ENCODE data around the gene CPE.
"Not testable (repeated sequence)": the region's sequence is repeated elsewhere in the genome, so short reads cannot be mapped to it uniquely, and the experiment has no call there.

The CPE gene
- 1.3 to 15.8 (median 4.2) reads per million in 18 experiments for total RNA-seq

DNA sequence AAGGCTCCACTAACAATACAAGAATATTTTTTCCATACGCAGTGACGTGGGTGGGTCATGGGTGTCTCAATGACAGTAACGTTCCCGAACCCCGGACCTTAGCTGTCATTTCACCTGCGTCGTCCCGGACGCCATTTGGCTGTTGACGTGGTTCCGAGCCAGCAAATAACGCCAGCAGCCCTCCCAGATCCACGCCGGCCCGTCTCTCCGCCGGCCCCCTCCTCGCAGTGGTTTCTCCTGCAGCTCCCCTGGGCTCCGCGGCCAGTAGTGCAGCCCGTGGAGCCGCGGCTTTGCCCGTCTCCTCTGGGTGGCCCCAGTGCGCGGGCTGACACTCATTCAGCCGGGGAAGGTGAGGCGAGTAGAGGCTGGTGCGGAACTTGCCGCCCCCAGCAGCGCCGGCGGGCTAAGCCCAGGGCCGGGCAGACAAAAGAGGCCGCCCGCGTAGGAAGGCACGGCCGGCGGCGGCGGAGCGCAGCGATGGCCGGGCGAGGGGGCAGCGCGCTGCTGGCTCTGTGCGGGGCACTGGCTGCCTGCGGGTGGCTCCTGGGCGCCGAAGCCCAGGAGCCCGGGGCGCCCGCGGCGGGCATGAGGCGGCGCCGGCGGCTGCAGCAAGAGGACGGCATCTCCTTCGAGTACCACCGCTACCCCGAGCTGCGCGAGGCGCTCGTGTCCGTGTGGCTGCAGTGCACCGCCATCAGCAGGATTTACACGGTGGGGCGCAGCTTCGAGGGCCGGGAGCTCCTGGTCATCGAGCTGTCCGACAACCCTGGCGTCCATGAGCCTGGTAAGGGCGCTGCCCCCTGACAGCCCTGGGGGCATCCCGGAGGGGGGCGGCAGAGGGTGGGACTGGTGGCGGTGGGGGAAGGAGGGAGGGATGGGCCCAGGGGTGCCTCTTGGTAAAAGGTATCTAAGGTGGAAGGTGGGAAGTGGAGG, at the start of gene CPE:
Gene CPE, plus strand, starts transcription at position 264 of the 933 bp plus-strand sequence. Its CDS starts 214 bp downstream, at position 478.
- DNase-seq = peak; percentile 66 to 77

- no peak for DNase-seq
These were observed 48.7 kb upstream of the CPE start for GRCh38 chr4:165330071-165330470.

DNA sequence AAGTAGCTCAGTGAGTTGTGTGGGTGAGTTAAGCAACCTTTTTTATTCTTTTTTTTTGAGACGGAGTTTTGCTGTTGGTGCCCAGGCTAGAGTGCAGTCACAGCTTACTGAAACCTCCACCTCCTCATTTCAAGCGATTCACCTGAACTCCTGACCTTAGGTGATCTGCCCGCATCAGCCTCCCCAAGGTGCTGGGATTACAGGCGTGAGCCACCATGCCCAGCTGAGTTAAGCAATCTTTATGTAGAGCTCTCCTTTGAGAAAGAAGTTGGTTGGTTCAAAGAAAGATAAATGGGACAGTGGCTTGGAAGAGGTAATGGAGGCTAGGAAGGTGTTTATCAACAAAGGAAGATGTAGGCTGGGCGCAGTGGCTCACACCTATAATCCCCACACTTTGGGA, 48.1 kb upstream of the CPE start:
- no peak for DNase-seq

- no peak for DNase-seq
These were observed 47.4 kb upstream of the CPE start for GRCh38 chr4:165331359-165331758.

DNA sequence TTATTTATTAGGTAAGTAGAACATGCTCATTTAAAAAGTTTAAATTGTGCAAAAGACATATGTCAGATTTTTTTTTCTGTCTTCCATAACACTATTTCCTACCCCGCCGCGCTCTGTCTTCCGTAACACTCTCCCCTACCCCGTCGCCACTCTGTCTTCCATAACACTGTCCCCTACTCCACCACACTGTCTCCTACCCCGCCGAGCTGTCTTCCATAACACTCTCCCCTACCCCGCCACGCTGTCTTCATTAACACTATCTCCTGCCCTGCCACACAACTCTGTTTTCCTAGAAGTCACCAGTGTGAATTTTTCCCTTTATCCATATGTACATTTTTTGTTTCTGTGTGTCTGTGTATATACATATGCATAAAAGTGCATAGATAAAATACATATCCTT, 47.0 kb upstream of the CPE start:
- no peak for DNase-seq

GRCh38 chr4:165332502-165332901, 46.3 kb upstream of the CPE start:
- DNase-seq = no peak

GRCh38 chr4:165335163-165335703, 43.6 kb upstream of the CPE start:
- no peak for DNase-seq

DNA sequence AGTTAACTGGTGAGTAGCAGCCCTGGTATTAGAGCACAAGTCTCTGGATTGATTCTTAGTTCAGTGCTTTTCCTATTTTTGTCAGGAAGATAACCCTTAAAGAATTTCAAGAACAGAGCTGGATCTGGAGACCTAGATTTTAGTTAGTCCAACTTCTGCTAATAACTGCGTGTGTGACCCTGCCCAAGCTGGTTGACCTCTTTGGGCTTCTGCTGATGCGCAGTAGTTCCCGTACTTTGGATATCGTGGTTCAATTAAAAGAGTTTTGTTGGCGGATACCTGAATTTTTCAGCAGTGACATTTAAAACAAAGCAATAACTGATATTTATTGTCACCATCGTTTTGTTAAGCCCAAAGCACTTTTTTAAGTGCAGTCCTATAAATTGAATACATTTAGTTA, 42.1 kb upstream of the CPE start:
- no peak for DNase-seq

GRCh38 chr4:165342340-165342739, 36.5 kb upstream of the CPE start:
- not testable (repeated sequence) for DNase-seq

DNA sequence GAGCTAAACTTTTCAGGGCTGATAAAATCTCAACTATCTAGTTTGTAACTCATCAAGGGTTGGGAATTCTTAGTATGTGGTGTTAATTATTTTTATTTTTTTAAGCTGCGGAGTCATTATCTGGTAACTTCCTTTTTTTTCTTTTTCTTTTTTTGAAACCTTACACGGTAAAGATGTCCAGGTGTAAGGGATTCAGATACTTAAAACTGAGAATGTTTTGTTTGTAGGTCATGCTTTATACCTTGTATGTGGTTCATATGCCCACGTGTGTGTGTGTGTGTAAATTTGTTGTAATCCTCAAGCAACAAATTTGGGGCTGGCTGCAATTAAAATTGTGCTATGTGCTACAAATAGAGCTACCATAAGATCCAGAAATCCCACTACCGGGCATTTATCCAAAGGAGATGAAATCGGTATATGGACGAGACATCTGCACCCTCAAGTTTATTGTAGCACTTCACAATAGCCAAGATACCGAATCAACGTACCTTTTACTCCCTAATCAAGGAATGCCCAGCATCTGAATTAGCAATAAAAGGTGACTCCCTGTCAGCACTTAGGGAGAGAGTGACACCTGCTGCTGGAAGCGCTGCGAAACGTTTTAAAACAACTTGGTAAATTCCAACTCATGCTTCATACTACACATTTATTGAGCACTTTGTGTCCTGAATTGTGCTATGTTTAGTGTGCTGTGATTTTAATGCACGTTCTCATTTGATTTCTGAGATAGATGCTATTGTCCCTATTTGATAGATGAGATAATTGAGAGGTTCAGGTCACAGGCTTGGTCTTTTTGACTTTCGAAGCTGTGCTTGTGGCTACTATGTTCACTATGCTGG, 35.2 kb upstream of the CPE start:
- no peak for DNase-seq

GRCh38 chr4:165345666-165346417, 33.0 kb upstream of the CPE start:
- DNase-seq = no peak

DNA sequence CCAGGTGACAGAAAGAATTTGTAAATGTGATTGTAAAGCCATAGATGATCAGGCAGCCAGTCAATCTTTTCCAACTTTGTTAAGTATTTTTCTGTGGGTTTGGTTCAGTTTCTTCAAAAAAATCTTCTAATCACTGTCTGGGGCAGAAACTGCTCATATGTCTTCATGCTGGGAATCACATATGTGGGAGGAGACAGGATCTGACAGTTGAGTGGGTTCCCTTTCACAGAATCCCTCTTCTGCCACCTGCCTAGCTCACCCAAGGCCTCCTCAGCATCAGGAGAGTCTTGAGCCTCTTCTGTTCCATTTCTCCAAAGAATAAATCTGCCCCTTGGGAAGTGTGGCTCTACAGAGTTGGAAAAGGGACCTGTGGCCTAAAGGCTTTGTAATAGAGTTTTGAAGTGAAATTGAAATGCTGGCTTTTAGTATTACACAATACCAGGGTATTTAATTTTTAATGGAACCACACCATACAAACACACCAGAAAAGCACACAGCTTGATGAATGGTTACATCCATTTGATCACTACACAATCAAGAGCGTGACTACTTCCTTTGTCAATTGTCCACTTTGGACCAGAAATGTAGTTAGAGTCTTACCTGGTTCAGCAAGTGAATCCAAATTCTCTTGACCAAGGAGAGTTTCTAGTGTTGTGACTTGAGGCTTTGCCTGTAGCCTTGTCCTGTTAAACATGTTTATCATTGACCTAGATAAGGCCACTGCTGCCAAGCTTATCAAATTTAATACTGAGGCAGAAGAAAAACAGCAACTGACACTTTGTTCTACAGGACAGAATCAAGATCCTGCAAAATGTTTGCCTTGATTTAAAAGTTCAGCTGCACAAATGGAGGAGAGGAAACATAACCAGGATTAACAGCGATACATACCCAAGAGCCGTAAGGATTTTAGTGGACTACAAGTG, 30.9 kb upstream of the CPE start:
- no peak for DNase-seq

DNA sequence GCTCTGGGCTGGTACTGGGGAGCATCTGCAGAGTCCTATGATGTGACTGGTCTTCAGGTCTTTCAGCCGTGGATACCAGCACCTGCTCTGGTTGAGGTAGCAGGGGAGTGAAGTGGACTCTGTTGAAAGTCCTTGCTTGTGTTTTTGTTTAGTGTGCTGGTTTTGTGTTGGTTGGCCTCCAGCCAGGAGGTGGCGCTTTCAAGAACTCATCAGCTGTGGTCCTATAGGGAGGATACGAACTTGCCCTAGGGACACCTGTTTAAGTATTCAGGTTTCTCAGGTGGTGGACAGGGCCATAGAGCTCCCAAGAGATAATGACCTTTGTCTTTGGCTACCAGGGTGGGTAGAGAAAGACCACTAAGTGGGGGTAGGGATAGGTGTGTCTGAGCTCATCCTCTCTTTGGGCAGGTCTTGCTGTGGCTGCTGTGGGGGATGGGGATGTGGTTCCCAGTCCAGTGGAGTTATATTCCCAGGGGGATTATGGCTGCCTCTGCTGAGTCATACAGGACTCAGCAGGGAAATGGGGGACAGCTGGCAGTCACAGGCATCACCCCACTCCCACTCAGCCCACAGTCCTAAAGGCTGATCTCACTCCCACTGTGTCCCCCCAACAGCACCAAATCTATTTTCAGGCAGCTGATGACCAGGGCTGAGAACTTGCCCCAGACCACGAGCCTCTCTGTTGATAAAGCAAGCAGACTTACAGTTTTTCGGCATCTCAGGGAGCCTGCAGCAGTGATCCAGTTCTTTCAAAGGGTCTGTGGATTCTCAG, 27.3 kb upstream of the CPE start:
- DNase-seq = peak in 1 of 2 donors; percentile 30

DNA sequence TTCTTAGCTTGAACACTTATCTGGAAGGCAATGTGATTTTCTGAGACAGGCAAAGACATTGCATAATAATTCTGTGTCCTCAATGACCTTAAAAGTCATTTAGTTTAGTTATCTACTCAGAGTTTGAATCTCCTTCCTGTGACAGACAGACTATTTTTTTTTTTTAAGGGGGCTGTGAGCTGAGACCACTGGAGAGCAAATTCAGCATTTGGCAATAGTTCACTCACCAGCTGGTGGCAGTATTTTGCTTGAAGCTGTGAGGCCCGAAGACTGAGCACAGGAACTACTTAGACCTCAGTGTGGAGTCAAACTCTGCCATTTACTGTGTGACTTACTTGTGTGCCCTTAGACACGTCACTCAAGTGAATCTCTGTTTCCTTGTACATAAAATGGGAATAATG, 22.9 kb upstream of the CPE start:
- peak; percentile 39 to 64 for DNase-seq

- peak; percentile 62 to 82 for DNase-seq
These were observed 19.3 kb upstream of the CPE start for GRCh38 chr4:165359506-165359905.

DNA sequence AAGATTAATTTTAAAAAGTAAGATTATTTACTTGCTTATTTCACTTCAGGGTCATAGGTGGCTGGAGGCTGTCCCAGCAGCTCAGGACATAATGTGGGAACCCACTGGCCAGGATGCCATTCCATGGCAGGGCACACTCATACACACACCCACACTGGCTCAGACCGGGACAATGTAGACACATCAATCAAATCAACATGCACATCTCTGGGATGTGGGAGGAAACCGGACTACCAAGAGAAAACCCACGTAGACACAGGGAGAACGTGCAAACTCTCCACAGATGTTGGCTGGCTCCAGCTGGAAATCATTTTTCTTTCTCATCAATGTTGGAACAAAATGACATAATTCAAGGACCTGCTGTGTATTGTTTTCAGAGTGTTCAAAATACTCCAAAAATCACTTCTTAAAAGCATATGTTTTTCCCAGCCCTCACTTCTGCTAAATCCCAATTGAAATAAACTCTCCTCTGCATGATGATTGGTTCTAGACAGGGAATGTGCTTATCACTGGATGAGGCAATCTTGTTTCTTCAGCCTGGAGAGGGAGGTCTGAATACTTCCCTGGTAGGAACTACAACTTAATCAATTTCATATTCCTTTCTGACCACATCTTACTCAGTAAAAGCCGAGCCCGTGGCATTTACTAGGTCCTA, 18.6 kb upstream of the CPE start:
- peak in 1 of 2 donors; percentile 37 for DNase-seq

DNA sequence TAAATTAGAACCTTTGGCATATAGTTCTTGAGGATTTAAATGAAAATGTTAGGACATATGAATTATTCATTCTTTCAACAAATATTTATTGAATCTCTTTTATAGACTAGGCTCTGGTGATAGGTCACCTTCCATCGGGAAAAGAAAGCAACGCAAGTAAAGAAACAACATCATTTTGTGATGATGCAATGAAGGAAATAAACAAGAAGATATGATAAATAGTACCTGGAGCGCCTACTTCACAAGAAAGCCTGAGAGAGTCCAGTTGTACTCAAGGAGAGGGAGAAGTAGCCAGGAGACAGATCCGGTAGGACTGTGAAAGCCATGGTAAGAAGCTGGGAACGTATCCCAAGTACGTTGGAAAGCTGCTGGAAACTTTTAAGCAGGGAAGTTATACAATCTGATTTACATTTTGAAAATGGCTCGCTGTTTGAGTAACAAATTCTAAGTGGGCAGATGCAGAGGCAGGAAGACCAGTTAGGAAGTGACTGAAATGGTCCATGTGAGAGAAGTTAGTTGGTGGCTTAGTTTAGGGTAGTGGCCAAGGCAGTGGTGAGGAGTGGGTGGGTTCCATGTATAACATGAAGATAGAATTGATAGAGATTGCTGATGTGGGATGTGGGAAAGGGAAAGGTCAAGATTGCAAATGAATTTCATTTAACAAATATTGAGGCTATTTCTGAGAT, 17.7 kb upstream of the CPE start:
- peak; percentile 82 to 90 for DNase-seq

DNA sequence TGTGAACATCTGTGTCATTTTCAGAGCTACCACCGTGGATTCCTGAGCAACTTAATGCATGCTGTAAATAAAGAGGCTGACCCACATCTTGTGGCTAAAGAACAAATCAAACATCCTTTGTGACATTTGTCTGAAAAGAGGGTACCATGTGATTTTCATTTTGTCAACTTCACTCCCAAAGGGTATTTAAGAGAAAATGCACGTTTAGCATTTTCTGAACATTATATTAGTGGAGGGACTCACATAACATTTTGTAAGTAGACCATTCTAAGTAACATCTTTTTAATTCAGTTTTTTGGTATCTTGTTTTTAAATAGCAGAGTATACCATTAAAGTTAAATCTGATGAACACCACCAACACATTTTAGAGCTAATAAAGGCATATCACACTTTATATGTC, 17.0 kb upstream of the CPE start:
- DNase-seq = no peak

GRCh38 chr4:165364452-165365080, 14.2 kb upstream of the CPE start:
- DNase-seq = peak; percentile 43
